ENCODE results near the gene C1orf210.

GRCh38 chr1:43270421-43271095 is 14.8 kb downstream of the C1orf210 start:
- TF ChIP-seq CTCF (IDR thresholded peaks at IDR 0.05; ENCODE audit: low read depth, low read length, poor library complexity, severe bottlenecking) (no peak), EZH2phosphoT487 (IDR thresholded peaks at IDR 0.05; ENCODE audit: borderline replicate concordance, low read length) (no peak)

Data from DOHH2 (cell line).